Measurements from ENCODE around the gene TK2. TPM values are rescaled to one million over a fixed set of nuclear protein-coding genes. Genes with fewer than 3 reads are reported as not detected.

The TK2 gene
- total RNA-seq, 2 donors from 2014 or later = 23.1 to 26.0 TPM

DNA sequence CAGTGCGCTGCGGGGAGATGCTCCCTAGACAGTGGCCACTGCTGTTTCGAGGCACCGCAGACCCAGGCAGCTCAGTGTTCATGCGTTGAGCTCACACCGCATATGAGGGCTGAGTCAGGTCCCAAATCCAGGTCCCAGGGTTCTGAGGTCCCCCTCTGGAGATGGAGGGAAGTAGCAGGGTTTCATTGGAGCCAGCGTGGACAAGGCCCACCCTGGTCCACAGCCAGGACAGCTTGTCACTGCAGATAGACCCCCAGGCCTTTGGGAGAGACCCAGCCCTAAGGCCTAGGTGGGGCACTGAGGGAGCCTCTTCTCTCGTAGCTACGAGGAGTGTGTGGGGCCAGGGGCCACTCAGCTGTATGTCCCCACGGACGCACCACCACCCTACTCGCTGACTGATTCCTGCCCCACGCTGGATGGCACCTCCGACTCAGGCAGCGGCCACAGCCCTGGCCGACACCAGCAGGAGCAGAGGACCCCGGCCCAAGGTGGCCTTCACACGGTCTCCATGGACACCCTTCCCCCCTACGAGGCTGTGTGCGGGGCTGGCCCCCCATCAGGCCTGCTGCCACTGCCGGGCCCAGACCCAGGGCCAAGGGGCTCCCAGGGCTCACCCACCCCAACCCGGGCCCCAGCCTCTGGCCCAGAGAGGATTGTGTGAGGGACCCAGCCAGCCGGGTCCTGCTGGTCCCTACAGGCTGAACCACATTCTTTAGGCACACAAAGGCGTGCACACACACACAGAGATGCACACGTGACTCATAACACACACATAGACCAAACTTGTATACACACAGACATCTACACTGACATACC, 69.4 kb downstream of the TK2 start:
- no peak for ATAC-seq
- intact Hi-C loops (cut with DNase I) = loop anchor here (10.0 kb wide), 2 partner anchors 64 to 76 kb away; no protein-coding TSS in a partner anchor
- Histone ChIP-seq H3K4me3 (no peak overlapping the region), H3K4me1 (peaks cover 6% of the 10 kb centered on the region), H3K36me3 (replicated peaks in 1 of 2; ENCODE audit: insufficient read depth in 1 of 2, low read depth in 2 of 2) (no peaks in the 10 kb centered on the region), H3K9me3 (no peaks in the 10 kb centered on the region), H3K27me3 (no peaks in the 10 kb centered on the region), H3K27ac (no peak overlapping the region)
- WGBS, 2 donors = 58 to 63% methylated on average over 10 to 25 of the region's 25 CpGs
- no peak for TF ChIP-seq POLR2A (IDR thresholded peaks at IDR 0.05)
- TF ChIP-seq, protein P1, sequence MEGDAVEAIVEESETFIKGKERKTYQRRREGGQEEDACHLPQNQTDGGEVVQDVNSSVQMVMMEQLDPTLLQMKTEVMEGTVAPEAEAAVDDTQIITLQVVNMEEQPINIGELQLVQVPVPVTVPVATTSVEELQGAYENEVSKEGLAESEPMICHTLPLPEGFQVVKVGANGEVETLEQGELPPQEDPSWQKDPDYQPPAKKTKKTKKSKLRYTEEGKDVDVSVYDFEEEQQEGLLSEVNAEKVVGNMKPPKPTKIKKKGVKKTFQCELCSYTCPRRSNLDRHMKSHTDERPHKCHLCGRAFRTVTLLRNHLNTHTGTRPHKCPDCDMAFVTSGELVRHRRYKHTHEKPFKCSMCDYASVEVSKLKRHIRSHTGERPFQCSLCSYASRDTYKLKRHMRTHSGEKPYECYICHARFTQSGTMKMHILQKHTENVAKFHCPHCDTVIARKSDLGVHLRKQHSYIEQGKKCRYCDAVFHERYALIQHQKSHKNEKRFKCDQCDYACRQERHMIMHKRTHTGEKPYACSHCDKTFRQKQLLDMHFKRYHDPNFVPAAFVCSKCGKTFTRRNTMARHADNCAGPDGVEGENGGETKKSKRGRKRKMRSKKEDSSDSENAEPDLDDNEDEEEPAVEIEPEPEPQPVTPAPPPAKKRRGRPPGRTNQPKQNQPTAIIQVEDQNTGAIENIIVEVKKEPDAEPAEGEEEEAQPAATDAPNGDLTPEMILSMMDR (IDR thresholded peaks at IDR 0.05) = no peak
- no peak for DNase-seq

GRCh38 chr16:66479661-66480264, 70.2 kb downstream of the TK2 start:
- 43 to 62% methylated on average over 3 to 5 of the region's 5 CpGs for WGBS, 2 donors
- H3K27ac ChIP-seq = no peak overlapping the region
- peaks cover 6% of the 10 kb centered on the region for H3K4me1 ChIP-seq
- no peaks in the 10 kb centered on the region for H3K27me3 ChIP-seq
- TF ChIP-seq, protein P1 (IDR thresholded peaks at IDR 0.05) = no peak
- ATAC-seq (no peak), DNase-seq (no peak)
- intact Hi-C loops (cut with DNase I) = loop anchor here (10.0 kb wide), 2 partner anchors 65 to 75 kb away; no protein-coding TSS in a partner anchor
- no peaks in the 10 kb centered on the region for H3K9me3 ChIP-seq
- H3K36me3 ChIP-seq (replicated peaks in 1 of 2; ENCODE audit: insufficient read depth in 1 of 2, low read depth in 2 of 2) = no peaks in the 10 kb centered on the region
- H3K4me3 ChIP-seq = no peak overlapping the region

DNA sequence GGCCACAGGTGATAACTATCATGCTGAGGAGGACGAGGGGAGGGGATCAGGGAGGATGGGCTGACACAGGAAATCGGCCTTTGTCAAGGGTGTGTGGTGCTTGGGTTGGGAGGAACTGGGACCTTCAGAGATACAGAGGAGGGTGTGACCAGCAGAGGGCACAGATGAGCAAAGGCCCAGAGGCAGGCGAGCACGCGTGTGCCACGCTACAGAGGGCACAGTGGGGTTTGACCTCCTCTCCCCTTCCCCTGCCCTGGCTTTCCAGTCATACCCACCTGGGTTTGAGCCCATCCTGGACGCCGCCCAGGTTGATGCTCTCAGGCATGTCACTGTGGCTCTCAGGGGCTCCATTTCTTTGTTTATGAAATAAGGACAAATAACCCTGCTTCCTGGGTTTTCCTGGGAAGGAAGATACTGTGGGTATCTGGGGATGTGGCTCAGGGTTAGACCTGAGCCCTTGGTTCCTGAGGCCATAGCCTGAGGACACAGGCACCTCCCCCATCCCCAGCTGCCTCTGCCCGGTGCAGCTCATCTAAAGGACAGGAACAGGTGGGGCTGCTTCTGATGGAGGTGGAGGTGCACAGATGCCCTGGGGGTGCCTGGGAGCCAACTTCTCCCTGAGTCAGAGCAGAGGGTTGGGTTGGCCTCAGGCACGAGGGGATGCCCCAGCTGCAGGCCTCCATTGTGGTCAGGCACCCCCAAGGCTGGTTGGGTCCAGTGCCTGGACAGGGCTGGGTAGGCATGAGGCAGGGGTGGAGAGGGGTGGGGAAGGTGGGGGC, 71.0 kb downstream of the TK2 start:
- Histone ChIP-seq H3K4me1 (peaks cover 6% of the 10 kb centered on the region), H3K27ac (no peak overlapping the region), H3K36me3 (replicated peaks in 1 of 2; ENCODE audit: insufficient read depth in 1 of 2, low read depth in 2 of 2) (no peaks in the 10 kb centered on the region), H3K27me3 (no peaks in the 10 kb centered on the region), H3K9me3 (no peaks in the 10 kb centered on the region), H3K4me3 (no peak overlapping the region)
- no peak for TF ChIP-seq POLR2A (IDR thresholded peaks at IDR 0.05)
- TF ChIP-seq, protein P1 (IDR thresholded peaks at IDR 0.05) = peak; percentile 60 to 83 (median 74)
- ATAC-seq = peak; percentile 72
- intact Hi-C loops (cut with DNase I) = no loop called here
- DNase-seq = peak; percentile 79 to 86 (median 80)
- WGBS, 2 donors = 19 to 20% methylated on average over 9 to 10 of the region's 10 CpGs

GRCh38 chr16:66477028-66477515, 72.8 kb downstream of the TK2 start:
- peaks cover 6% of the 10 kb centered on the region for H3K4me1 ChIP-seq
- H3K36me3 ChIP-seq (replicated peaks in 1 of 2; ENCODE audit: insufficient read depth in 1 of 2, low read depth in 2 of 2) = no peaks in the 10 kb centered on the region
- 42 to 43% methylated on average over 2 of the region's 2 CpGs for WGBS, 2 donors
- no peaks in the 10 kb centered on the region for H3K9me3 ChIP-seq
- DNase-seq (no peak), ATAC-seq (no peak)
- no peak overlapping the region for H3K4me3 ChIP-seq
- intact Hi-C loops (cut with DNase I) = no loop called here
- TF ChIP-seq, protein P1 (IDR thresholded peaks at IDR 0.05) = no peak
- TF ChIP-seq POLR2A (IDR thresholded peaks at IDR 0.05) = no peak
- H3K27me3 ChIP-seq = no peaks in the 10 kb centered on the region
- no peak overlapping the region for H3K27ac ChIP-seq
